CD4-positive, alpha-beta T cell (primary cell): ENCODE results near the gene CFB. TPM values are rescaled to one million over a fixed set of nuclear protein-coding genes. Genes with fewer than 3 reads are reported as not detected.

Experiments used
- ATAC-seq: fragments of 200-7000 bp; cut with Tn5 transposase; one replicate; pipeline ENCODE4 v1.10.0; 2022; ENCODE audit warnings: mild to moderate bottlenecking; ENCODE audit not compliant: poor library complexity
- CTCF ChIA-PET: fragments of 350-600 bp; sonication (Branson Sonifier 250); formaldehyde crosslinking; loops from one replicate; lab custom pipeline; 2021; ENCODE audit warnings: antibody characterized with exemption, inconsistent platforms; lab: Charles Lee
- POLR2A ChIA-PET: fragments of 350-600 bp; sonication (Branson Sonifier 250); formaldehyde crosslinking; loops from one replicate; lab custom pipeline; 2021; ENCODE audit warnings: antibody characterized with exemption, inconsistent platforms; lab: Charles Lee
- DNase-seq, 14 experiments: peaks; one replicate each; pipeline ENCODE4 v3.0.0-alpha.2; 2013 to 2020; ENCODE audit warnings: mixed read lengths in 2 of 14
- H3K27ac ChIP-seq, 2 donors: one replicate each; pipeline versions ENCODE4 v1.5.1 to v1.7.0; 2013; ENCODE audit warnings: low read length in 2 of 2, low read depth in 1 of 2, mild to moderate bottlenecking in 1 of 2
- H3K27me3 ChIP-seq, 2 experiments: 1 replicate in 1 of 2; 2 replicates in 1 of 2; pipeline versions ENCODE4 v1.6.1 to v1.7.0; 2013; ENCODE audit warnings: low read length in 2 of 2, control low read depth in 1 of 2, mild to moderate bottlenecking in 1 of 2, moderate library complexity in 1 of 2; ENCODE audit not compliant: insufficient read depth in 2 of 2, control insufficient read depth in 1 of 2
- H3K36me3 ChIP-seq: one replicate; pipeline ENCODE4 v1.6.1; 2013; ENCODE audit warnings: low read length, control low read depth; ENCODE audit not compliant: insufficient read depth
- H3K4me1 ChIP-seq: one replicate; pipeline ENCODE4 v1.6.1; 2013; ENCODE audit warnings: low read length, control low read depth; ENCODE audit not compliant: insufficient read depth
- H3K4me3 ChIP-seq: one replicate; pipeline ENCODE4 v1.5.1; 2013; ENCODE audit warnings: mild to moderate bottlenecking, low read length, moderate library complexity
- H3K9me3 ChIP-seq, 2 experiments: 1 replicate in 1 of 2; 2 replicates in 1 of 2; pipeline versions ENCODE4 v1.6.1 to v1.7.0; 2013; ENCODE audit warnings: low read length in 2 of 2, mild to moderate bottlenecking in 2 of 2, control low read depth in 1 of 2, moderate library complexity in 1 of 2; ENCODE audit not compliant: control insufficient read depth in 1 of 2, insufficient read depth in 1 of 2
- H3K27ac Mint-ChIP-seq: one replicate; pipeline ENCODE4 v1.8.0; 2020; ENCODE audit warnings: mixed read lengths
- H3K27me3 Mint-ChIP-seq: one replicate; pipeline ENCODE4 v1.8.0; 2021; ENCODE audit warnings: mixed read lengths
- H3K36me3 Mint-ChIP-seq: one replicate; pipeline ENCODE4 v1.8.0; 2021; ENCODE audit warnings: low read depth, mixed read lengths
- H3K4me1 Mint-ChIP-seq: one replicate; pipeline ENCODE4 v1.8.0; 2021; ENCODE audit warnings: low read depth, mixed read lengths
- H3K4me3 Mint-ChIP-seq: one replicate; pipeline ENCODE4 v1.8.0; 2020; ENCODE audit warnings: mild to moderate bottlenecking, mixed read lengths
- H3K9me3 Mint-ChIP-seq: one replicate; pipeline ENCODE4 v1.8.0; 2020; ENCODE audit warnings: mixed read lengths
- CTCF ChIP-seq: fragments of 200-600 bp; IDR thresholded peaks from one replicate; pipeline ENCODE4 v1.8.0; 2022; ENCODE audit warnings: antibody characterized with exemption, mild to moderate bottlenecking
- intact Hi-C, 2 experiments: fragments of 100-400 bp; cut with DNase I in 1 of 2; cut with micrococcal nuclease in 1 of 2; formaldehyde crosslinking; loops; one replicate each; pipeline versions ENCODE4 v1.15.1 to v1.9.0; 2023 to 2025; cut with DNase I, micrococcal nuclease
- total RNA-seq, 174 experiments: library from RNA in 2 of 174; stranded (reverse) in 2 of 174; gene quantifications; one replicate each; pipeline ENCODE4 v1.2.3 and lab custom pipeline; 2021 to 2026

Gene CFB
- total RNA-seq, 2 experiments from 2014 or later: 1.5 to 2.2 TPM

GRCh38 chr6:31970604-31971271 lies 24.8 kb downstream of the CFB start:
- Histone ChIP-seq H3K4me1 (peaks cover 32% of the 10 kb centered on the region), H3K27ac (peak overlapping the region; percentile 99 to 100), H3K9me3 (no peaks in the 10 kb centered on the region), H3K36me3 (peaks cover 48% of the 10 kb centered on the region), H3K27me3 (no peaks in the 10 kb centered on the region), H3K4me3 (peak overlapping the region; percentile 84)
- H3K4me3 Mint-ChIP-seq: peak overlapping the region; percentile 100
- ChIA-PET CTCF (interaction anchor here (0.6 kb wide), 1 partner anchor 141 kb away, joined by 4 read pairs; no protein-coding TSS in a partner anchor), POLR2A (interaction anchor here (0.5 to 6.7 kb wide), 9 partner anchors 13 to 550 kb away, joined by 3 to 102 read pairs (median 5); partner anchors contain the start of genes DDX39B, EHMT2, GPANK1 and GPSM3)
- H3K36me3 Mint-ChIP-seq: peaks cover 74% of the 10 kb centered on the region
- no peak for TF ChIP-seq CTCF
- peaks cover 34% of the 10 kb centered on the region for H3K4me1 Mint-ChIP-seq
- DNase-seq (peak in 2 of 14 experiments; percentile 27 to 44), ATAC-seq (no peak)
- H3K27me3 Mint-ChIP-seq: peaks cover 6% of the 10 kb centered on the region
- intact Hi-C loops: loop anchor here in 1 of 2 experiments (1.0 to 10.0 kb wide), 3 partner anchors 11 to 816 kb away; partner anchors contain the start of genes AGPAT1, CCHCR1, RNF5 and SKIC2
- no peaks in the 10 kb centered on the region for H3K9me3 Mint-ChIP-seq
- H3K27ac Mint-ChIP-seq: peak overlapping the region; percentile 100

GRCh38 chr6:31971279-31971992 lies 25.5 kb downstream of the CFB start:
- H3K9me3 Mint-ChIP-seq: no peaks in the 10 kb centered on the region
- no peak for ATAC-seq
- H3K9me3 ChIP-seq: no peaks in the 10 kb centered on the region
- CTCF ChIA-PET: interaction anchor here (1.0 to 1.5 kb wide), 2 partner anchors 20 to 73 kb away, joined by 4 to 7 read pairs; no protein-coding TSS in a partner anchor
- peaks cover 32% of the 10 kb centered on the region for H3K4me1 ChIP-seq
- H3K4me1 Mint-ChIP-seq: peaks cover 34% of the 10 kb centered on the region
- H3K27me3 Mint-ChIP-seq: peaks cover 6% of the 10 kb centered on the region
- peaks cover 67% of the 10 kb centered on the region for H3K36me3 Mint-ChIP-seq
- TF ChIP-seq CTCF: no peak
- peak in 2 of 14 experiments; percentile 12 to 25 for DNase-seq
- POLR2A ChIA-PET: interaction anchor here (0.6 to 6.7 kb wide), 25 partner anchors 9 to 1726 kb away, joined by 3 to 102 read pairs (median 4); partner anchors contain the start of genes ATF6B, DDX39B, EHMT2 and GPANK1
- intact Hi-C loops: loop anchor here in 1 of 2 experiments (1.0 to 10.0 kb wide), 3 partner anchors 12 to 817 kb away; partner anchors contain the start of genes AGPAT1, CCHCR1, RNF5 and SKIC2
- peak overlapping the region; percentile 100 for H3K27ac Mint-ChIP-seq
- H3K4me3 ChIP-seq: peak overlapping the region; percentile 84
- peak overlapping the region; percentile 100 for H3K4me3 Mint-ChIP-seq
- H3K27ac ChIP-seq: peak overlapping the region; percentile 99 to 100
- H3K27me3 ChIP-seq: no peaks in the 10 kb centered on the region
- H3K36me3 ChIP-seq: peaks cover 42% of the 10 kb centered on the region
